Spinal cord (tissue), 10 donors: Measurements from ENCODE around the gene ZCCHC24. TPM values are rescaled to one million over a fixed set of nuclear protein-coding genes. Genes with fewer than 3 reads are reported as not detected.

Experiments used
- DNase-seq, 6 donors: peaks; one replicate each; pipeline versions ENCODE4 v3.0.0 to v3.0.0-alpha.2; 2013 to 2015; ENCODE audit warnings: low spot score in 6 of 6, low read depth in 4 of 6
- H3K27ac ChIP-seq: one replicate; pipeline ENCODE4 v1.5.1; 2013; ENCODE audit warnings: low read depth, low read length, control low read depth
- H3K27me3 ChIP-seq: one replicate; pipeline ENCODE4 v1.6.1; 2013; ENCODE audit warnings: low read length; ENCODE audit not compliant: control insufficient read depth, insufficient read depth
- H3K36me3 ChIP-seq: one replicate; pipeline ENCODE4 v1.6.1; 2013; ENCODE audit warnings: low read length; ENCODE audit not compliant: control insufficient read depth, insufficient read depth
- H3K4me1 ChIP-seq: one replicate; pipeline ENCODE4 v1.6.1; 2013; ENCODE audit warnings: low read length; ENCODE audit not compliant: control insufficient read depth, insufficient read depth
- H3K4me3 ChIP-seq: one replicate; pipeline ENCODE4 v1.5.1; 2013; ENCODE audit warnings: low read depth, low read length, control low read depth
- H3K9me3 ChIP-seq: one replicate; pipeline ENCODE4 v1.6.1; 2013; ENCODE audit warnings: low read length; ENCODE audit not compliant: control insufficient read depth, insufficient read depth
- WGBS: methylation state at CpG from one replicate; pipeline ENCODE4 v1.1.5; 2013; ENCODE audit warnings: missing lambda C conversion rate; ENCODE audit not compliant: insufficient coverage; 5-methylcytosine and 5-hydroxymethylcytosine counted together
- long read RNA-seq, 4 donors: transcript quantifications; one replicate each; lab custom pipeline, GENCODE V29; 2026
- polyA plus RNA-seq, 2 donors: library from polyadenylated mRNA; unstranded; fragments of 120-200 nt; gene quantifications; one replicate each; pipeline ENCODE4 v1.2.1, GENCODE V29; 2013; ENCODE audit not compliant: insufficient read length in 2 of 2
- total RNA-seq, 2 donors: library from RNA; depleted of rRNA in 1 of 2; stranded (reverse); fragments of 120-200 nt in 1 of 2; fragments of >200 nt in 1 of 2; gene quantifications; one replicate each; pipeline versions ENCODE4 v1.2.3 to v1.2.4, GENCODE V29; 2013 to 2014
- donor health status: healthy.

Gene ZCCHC24
- total RNA-seq: 10 to 100 TPM; 22.9 to 46.1 TPM
- 10 to 100 TPM; 66.5 to 75.2 TPM for polyA plus RNA-seq
- long read RNA-seq, donor 1, full-length matches to known transcripts: 27 of 27 reads
- long read RNA-seq, donor 1, partial matches to known transcripts: 0 of 27 reads
- long read RNA-seq, donor 1, other reads (novel, unspliced or antisense): 0 of 27 reads
- long read RNA-seq, donor 2, full-length matches to known transcripts: 14 of 23 reads
- long read RNA-seq, donor 2, partial matches to known transcripts: 9 of 23 reads
- long read RNA-seq, donor 2, other reads (novel, unspliced or antisense): 0 of 23 reads
- long read RNA-seq, donor 3, full-length matches to known transcripts: 17 of 38 reads
- long read RNA-seq, donor 3, partial matches to known transcripts: 21 of 38 reads
- long read RNA-seq, donor 3, other reads (novel, unspliced or antisense): 0 of 38 reads
- long read RNA-seq, donor 4, full-length matches to known transcripts: 13 of 19 reads
- long read RNA-seq, donor 4, partial matches to known transcripts: 6 of 19 reads
- long read RNA-seq, donor 4, other reads (novel, unspliced or antisense): 0 of 19 reads

DNA sequence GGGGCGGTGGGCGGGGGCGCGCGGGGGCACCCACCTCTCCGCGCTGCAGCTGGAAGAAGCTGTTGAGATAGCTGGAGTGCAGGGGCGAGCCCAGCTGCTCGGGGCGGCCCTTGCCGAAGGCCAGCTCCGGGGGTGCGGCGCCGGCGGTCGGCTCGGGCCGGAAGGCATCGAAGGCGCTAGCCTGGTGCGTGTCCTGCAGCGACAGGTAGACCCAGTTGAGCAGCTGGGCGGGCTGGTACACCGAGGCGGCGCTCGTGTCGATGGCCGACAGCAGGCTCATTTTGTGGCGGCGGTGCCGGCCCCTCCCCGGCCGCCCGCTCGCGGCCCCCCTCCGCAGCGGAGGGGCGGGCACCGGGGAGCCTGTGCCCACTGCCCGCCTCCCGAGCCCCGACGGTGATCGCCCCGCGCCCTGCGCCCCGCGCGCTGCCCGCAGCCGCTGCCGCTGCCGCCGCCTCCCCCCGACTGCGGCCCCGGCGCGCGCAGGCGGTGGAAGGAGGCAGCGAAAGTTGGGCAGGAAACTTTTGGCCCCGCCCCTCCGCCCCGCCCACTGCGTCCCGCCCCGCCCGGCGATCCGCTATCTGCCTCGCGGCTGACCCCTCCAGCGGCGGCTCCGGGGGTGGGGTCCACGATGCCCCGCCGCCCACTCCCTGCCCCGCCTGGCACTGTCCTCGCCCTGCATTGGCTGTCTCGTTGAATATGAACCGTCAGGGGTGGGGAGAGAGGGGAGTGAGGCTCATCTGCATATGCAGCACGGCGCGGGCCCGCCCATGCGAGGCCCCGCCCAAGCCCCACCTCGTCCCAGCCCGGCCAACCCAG is at the start of gene ZCCHC24:
Gene ZCCHC24 (minus strand): TSS at position 464 of the 816 bp plus-strand sequence. CDS start 184 bp downstream, at position 280.
- peak within 1 kb of the TSS; percentile 90 for H3K27ac ChIP-seq
- peaks cover 2% of the 10 kb centered on the region for H3K36me3 ChIP-seq
- peaks cover 52% of the 10 kb centered on the region for H3K4me1 ChIP-seq
- WGBS: under 1% methylated on average over 89 of the region's 95 CpGs
- H3K9me3 ChIP-seq: no peaks in the 10 kb centered on the region
- DNase-seq: peak; percentile 76 to 97 (median 87)
- peaks cover 8% of the 10 kb centered on the region for H3K27me3 ChIP-seq
- peak within 1 kb of the TSS; percentile 65 for H3K4me3 ChIP-seq

DNA sequence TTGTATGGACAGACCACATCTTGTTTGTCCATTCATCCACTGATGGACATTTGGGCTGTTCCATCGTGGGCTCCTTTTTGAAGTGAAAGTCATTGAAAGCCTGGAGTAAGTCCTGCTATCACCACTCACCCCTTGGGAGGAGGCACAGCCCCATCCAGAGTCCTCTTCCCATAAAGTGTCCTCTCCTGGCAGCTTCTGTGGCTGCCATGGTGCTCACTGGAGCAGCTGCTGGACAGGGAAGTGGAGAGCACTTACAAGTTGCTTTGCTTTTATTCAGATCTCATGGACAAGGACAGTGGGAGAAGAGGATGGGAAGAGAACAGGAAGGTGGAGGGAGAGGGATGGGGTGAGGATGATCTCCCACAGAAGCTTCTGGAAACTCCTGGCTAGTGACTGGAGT is 48.4 kb upstream of the ZCCHC24 start:
- no peaks in the 10 kb centered on the region for H3K36me3 ChIP-seq
- no peaks in the 10 kb centered on the region for H3K27me3 ChIP-seq
- H3K9me3 ChIP-seq: no peaks in the 10 kb centered on the region
- DNase-seq: no peak
- H3K4me3 ChIP-seq: no peak overlapping the region
- H3K4me1 ChIP-seq: peaks cover 8% of the 10 kb centered on the region
- H3K27ac ChIP-seq: no peak overlapping the region
- no CpG with 5 or more reads among the region's 1 CpG for WGBS

- Histone ChIP-seq H3K9me3 (no peaks in the 10 kb centered on the region), H3K4me3 (no peak overlapping the region), H3K4me1 (peaks cover 8% of the 10 kb centered on the region), H3K36me3 (no peaks in the 10 kb centered on the region), H3K27me3 (no peaks in the 10 kb centered on the region), H3K27ac (no peak overlapping the region)
- no peak for DNase-seq
- 63% methylated on average over 3 of the region's 3 CpGs for WGBS
These were observed 47.4 kb upstream of the ZCCHC24 start for GRCh38 chr10:79492839-79493238.

DNA sequence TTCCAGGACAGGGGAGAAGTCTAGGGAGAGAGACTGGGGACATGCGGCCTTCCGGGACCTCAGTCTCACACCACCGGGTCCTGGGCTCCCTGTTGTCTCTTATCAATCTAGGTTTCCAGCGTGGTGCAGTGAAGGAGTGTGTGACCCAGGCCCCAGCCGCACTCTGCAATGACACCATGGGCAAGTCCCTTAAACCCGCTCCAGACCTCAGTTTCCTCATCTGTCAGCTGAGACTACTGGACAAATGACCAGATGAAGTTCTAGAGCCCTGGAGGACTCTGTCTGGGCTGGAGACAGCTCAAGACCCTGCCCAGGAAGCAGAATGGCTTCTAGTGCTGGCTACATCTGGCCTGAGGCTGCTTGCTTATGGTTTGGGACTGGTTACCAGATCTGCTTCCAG is 46.8 kb upstream of the ZCCHC24 start:
- Histone ChIP-seq H3K36me3 (no peaks in the 10 kb centered on the region), H3K4me1 (peaks cover 14% of the 10 kb centered on the region), H3K27me3 (no peaks in the 10 kb centered on the region), H3K4me3 (no peak overlapping the region), H3K9me3 (no peaks in the 10 kb centered on the region), H3K27ac (no peak overlapping the region)
- WGBS: 91% methylated on average over 5 of the region's 6 CpGs
- no peak for DNase-seq

- Histone ChIP-seq H3K27me3 (no peaks in the 10 kb centered on the region), H3K4me3 (no peak overlapping the region), H3K36me3 (no peaks in the 10 kb centered on the region), H3K27ac (peak overlapping the region; percentile 50), H3K4me1 (peaks cover 14% of the 10 kb centered on the region), H3K9me3 (no peaks in the 10 kb centered on the region)
- DNase-seq: no peak
- WGBS: 90% methylated on average over 3 of the region's 6 CpGs
These were observed 45.9 kb upstream of the ZCCHC24 start for GRCh38 chr10:79491143-79491835.

DNA sequence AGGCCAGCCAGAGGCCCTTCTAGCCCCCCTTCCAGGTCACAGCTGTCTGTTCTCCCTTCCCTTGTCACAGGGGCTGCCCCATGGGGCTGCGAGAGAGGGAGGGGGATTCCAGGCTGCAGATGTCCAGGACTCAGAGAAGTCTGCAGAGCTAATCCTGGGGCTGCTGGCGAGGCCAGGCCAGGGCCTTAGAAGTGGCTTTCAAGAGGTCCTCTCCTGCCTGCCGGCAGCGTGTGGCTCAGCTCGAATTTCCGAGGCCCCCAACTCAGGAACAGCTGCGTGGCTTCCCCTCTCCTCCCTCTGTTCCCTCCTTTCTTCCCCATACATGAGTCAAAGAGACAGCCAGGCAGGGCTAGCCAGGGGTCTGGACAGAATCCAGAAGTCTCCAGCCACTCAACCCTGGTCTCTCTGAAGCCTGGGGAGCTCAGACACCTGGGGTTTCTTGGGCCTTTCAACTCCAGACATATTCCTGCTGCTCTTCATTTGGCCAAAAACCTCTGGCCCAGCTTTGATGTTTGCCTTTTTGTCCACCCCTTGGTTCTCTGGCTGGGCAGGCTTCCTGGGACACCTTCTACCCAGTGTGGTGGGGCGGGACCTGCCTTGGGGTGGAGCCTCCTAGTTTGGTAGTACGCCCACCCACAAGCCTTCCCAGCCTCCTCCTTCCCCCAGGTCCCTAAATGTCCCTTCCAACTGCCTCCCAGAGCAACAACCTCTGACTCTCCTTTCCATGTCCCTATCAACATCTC is 45.1 kb upstream of the ZCCHC24 start:
- DNase-seq: peak in 1 of 6 donors; percentile 66
- Histone ChIP-seq H3K4me1 (peaks cover 14% of the 10 kb centered on the region), H3K27me3 (no peaks in the 10 kb centered on the region), H3K36me3 (no peaks in the 10 kb centered on the region), H3K4me3 (no peak overlapping the region), H3K27ac (peak overlapping the region; percentile 50), H3K9me3 (no peaks in the 10 kb centered on the region)
- WGBS: 63% methylated on average over 9 of the region's 9 CpGs

GRCh38 chr10:79488870-79489269 is 43.4 kb upstream of the ZCCHC24 start:
- Histone ChIP-seq H3K9me3 (no peaks in the 10 kb centered on the region), H3K4me1 (peaks cover 14% of the 10 kb centered on the region), H3K4me3 (no peak overlapping the region), H3K36me3 (no peaks in the 10 kb centered on the region), H3K27me3 (no peaks in the 10 kb centered on the region), H3K27ac (no peak overlapping the region)
- no peak for DNase-seq
- WGBS: 81% methylated on average over 2 of the region's 3 CpGs

DNA sequence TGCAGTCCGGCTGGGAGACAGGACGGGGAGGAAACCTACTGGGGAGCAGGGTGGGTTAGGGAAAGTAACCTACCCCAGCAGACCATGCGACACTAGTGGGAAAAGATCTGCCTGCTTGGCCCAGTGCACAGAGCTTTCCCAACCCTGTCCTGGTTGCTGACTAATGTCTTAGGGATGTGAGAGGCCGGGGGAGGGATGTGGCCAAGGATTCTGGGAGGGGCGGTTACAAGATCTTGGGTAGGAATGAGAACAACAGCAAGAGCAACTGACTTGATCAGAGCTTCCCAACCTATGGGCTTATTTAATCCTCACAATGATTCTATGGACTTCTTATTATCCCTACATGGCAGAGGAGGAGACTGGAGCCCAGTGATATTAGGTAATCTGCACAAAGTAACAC is 42.9 kb upstream of the ZCCHC24 start:
- no peak for DNase-seq
- Histone ChIP-seq H3K27ac (no peak overlapping the region), H3K27me3 (no peaks in the 10 kb centered on the region), H3K4me1 (peaks cover 14% of the 10 kb centered on the region), H3K36me3 (no peaks in the 10 kb centered on the region), H3K4me3 (no peak overlapping the region), H3K9me3 (no peaks in the 10 kb centered on the region)
- 93% methylated on average over 3 of the region's 5 CpGs for WGBS
